Measurements from ENCODE around the gene MEG3. TPM values are rescaled to one million over a fixed set of nuclear protein-coding genes. Genes with fewer than 3 reads are reported as not detected.

Gene MEG3
- total RNA-seq, 2 experiments from 2014 or later = not detected

- no TSS peak for BruUV-seq (replicated peaks)
- no peaks in the 10 kb centered on the region for H3K4me1 ChIP-seq (ENCODE audit: insufficient read depth, low read length, poor library complexity, severe bottlenecking)
- DNase-seq (ENCODE audit: low spot score) = no peak
- no peaks in the 10 kb centered on the region for H3K36me3 ChIP-seq (ENCODE audit: insufficient read depth, low read length)
- no peak overlapping the region for H3K4me3 ChIP-seq (ENCODE audit: low read depth, low read length, poor library complexity, severe bottlenecking)
- no peak overlapping the region for H3K4me2 ChIP-seq (ENCODE audit: low read length)
- no peaks in the 10 kb centered on the region for H3K9me3 ChIP-seq (ENCODE audit: low read length)
- H3K27ac ChIP-seq (ENCODE audit: low read depth, low read length, poor library complexity, severe bottlenecking) = no peak overlapping the region
- POLR2A ChIA-PET = no interaction called here
- CTCF ChIA-PET (ENCODE audit: unreplicated experiment) = interaction anchor here (0.6 kb wide), 1 partner anchor 1760 kb away, joined by 3 read pairs; no protein-coding TSS in a partner anchor
- no peak overlapping the region for H2AFZ ChIP-seq (ENCODE audit: low read length)
- no peaks in the 10 kb centered on the region for H3K9me2 ChIP-seq (ENCODE audit: insufficient read depth, low read length)
- H3K79me2 ChIP-seq (ENCODE audit: insufficient read depth, low read depth, low read length) = no peaks in the 10 kb centered on the region
- intact Hi-C loops (cut with micrococcal nuclease; ENCODE audit: unreplicated experiment) = no loop called here
- no peaks in the 10 kb centered on the region for H4K20me1 ChIP-seq (ENCODE audit: insufficient read depth, low read length)
- TF ChIP-seq CTCF (conservative IDR thresholded peaks at IDR 0.05; ENCODE audit: low read length) = no peak
- no peak for TF ChIP-seq EZH2phosphoT487 (IDR thresholded peaks at IDR 0.05; ENCODE audit: borderline replicate concordance, low read depth, low read length)
Observed at GRCh38 chr14:100881211-100882025, 55.5 kb downstream of the MEG3 start.

- Histone ChIP-seq H4K20me1 (ENCODE audit: insufficient read depth, low read length) (no peaks in the 10 kb centered on the region), H3K9me3 (ENCODE audit: low read length) (no peaks in the 10 kb centered on the region), H3K36me3 (ENCODE audit: insufficient read depth, low read length) (no peaks in the 10 kb centered on the region), H3K4me3 (ENCODE audit: low read depth, low read length, poor library complexity, severe bottlenecking) (no peak overlapping the region), H2AFZ (ENCODE audit: low read length) (no peak overlapping the region), H3K9me2 (ENCODE audit: insufficient read depth, low read length) (no peaks in the 10 kb centered on the region), H3K4me1 (ENCODE audit: insufficient read depth, low read length, poor library complexity, severe bottlenecking) (no peaks in the 10 kb centered on the region), H3K4me2 (ENCODE audit: low read length) (no peak overlapping the region), H3K27ac (ENCODE audit: low read depth, low read length, poor library complexity, severe bottlenecking) (no peak overlapping the region), H3K79me2 (ENCODE audit: insufficient read depth, low read depth, low read length) (no peaks in the 10 kb centered on the region)
- ChIA-PET POLR2A (no interaction called here), CTCF (ENCODE audit: unreplicated experiment) (interaction anchor here (0.6 kb wide), 2 partner anchors 337 to 1759 kb away, joined by 3 read pairs; no protein-coding TSS in a partner anchor)
- no peak for DNase-seq (ENCODE audit: low spot score)
- intact Hi-C loops (cut with micrococcal nuclease; ENCODE audit: unreplicated experiment) = no loop called here
- no TSS peak for BruUV-seq (replicated peaks)
- no peak for TF ChIP-seq EZH2phosphoT487 (IDR thresholded peaks at IDR 0.05; ENCODE audit: borderline replicate concordance, low read depth, low read length)
- no peak for TF ChIP-seq CTCF (conservative IDR thresholded peaks at IDR 0.05; ENCODE audit: low read length)
Observed at GRCh38 chr14:100882026-100882967, 56.4 kb downstream of the MEG3 start.

Measured in OCI-LY7 (cell line).